PFSK-1 (cell line): ENCODE data around the gene AUTS2.

Source experiments
- POLR2AphosphoS5 ChIP-seq: IDR thresholded peaks from 2 replicates; pipeline ENCODE4 v1.6.1; 2012; ENCODE audit warnings: low read depth, mild to moderate bottlenecking, control low read depth, low read length, moderate library complexity
- REST ChIP-seq, 2 experiments: IDR thresholded peaks; 2 replicates each; pipeline versions ENCODE4 v1.6.1 to v1.8.0; 2011 to 2012; ENCODE audit warnings: low read depth in 2 of 2, low read length in 2 of 2, control low read depth in 1 of 2, inconsistent platforms in 1 of 2, mild to moderate bottlenecking in 1 of 2, moderate library complexity in 1 of 2; ENCODE audit not compliant: insufficient read depth in 1 of 2
- TAF1 ChIP-seq: IDR thresholded peaks from 2 replicates; pipeline ENCODE4 v1.6.1; 2012; ENCODE audit warnings: low read length, control low read depth, borderline replicate concordance; ENCODE audit not compliant: insufficient read depth

DNA sequence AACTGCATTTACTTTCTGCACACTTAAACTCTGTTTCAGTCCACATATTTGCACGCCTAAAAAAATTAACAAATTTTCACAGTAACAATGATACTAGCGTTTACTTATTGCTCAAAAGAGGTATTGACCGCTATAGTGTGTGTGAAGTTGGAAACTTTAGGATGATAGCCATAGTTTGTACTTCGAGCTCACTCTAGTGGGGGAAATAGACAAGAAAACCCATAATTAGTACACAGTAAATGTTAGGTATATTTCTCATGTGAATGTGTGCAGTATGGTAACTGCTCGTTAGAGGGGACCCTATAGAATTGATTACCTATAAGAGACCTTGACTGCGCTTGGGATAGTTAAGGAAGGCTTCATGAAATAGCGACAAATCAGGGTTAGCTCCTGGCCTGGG lies 238.4 kb downstream of the AUTS2 start:
- TF ChIP-seq REST (IDR thresholded peaks at IDR 0.05; ENCODE audit: insufficient read depth in 1 of 2, low read depth in 2 of 2, low read length in 2 of 2), result no peak
- TF ChIP-seq TAF1, result no peak
- no peak for TF ChIP-seq POLR2AphosphoS5
